GM21447 (cell line): Measurements from ENCODE around the gene GORASP2.

Experiments
- ATAC-seq: cut with Tn5 transposase; IDR thresholded peaks from one replicate; pipeline ENCODE4 v1.9.1; 2021; ENCODE audit not compliant: unreplicated experiment

GORASP2 gene

DNA sequence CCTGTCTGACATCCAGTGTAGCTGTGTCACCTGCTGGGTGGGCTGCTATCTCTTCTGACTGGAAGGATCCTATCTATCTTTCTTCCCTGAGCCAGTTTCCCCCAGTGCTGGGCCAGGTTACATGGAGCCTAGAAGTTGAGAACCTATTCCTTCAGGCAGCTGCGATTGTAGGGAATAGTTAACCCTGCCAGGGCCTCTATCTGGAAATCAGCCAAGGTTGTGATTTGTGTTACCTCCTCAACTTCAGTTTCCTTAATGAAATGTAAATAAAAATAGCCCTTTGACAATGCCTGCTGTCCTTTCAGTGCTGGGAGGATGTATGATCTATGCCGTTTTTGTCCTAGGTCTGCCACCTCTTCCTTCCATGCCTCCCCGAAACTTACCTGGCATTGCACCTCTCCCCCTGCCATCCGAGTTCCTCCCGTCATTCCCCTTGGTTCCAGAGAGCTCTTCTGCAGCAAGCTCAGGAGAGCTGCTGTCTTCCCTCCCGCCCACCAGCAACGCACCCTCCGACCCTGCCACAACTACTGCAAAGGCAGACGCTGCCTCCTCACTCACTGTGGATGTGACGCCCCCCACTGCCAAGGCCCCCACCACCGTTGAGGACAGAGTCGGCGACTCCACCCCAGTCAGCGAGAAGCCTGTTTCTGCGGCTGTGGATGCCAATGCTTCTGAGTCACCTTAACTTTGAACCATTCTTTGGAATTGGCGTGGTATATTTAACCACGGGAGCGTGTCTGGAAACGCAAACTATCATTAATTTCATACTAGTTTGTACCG is 36.6 kb downstream of the GORASP2 start:
- ATAC-seq = no peak

DNA sequence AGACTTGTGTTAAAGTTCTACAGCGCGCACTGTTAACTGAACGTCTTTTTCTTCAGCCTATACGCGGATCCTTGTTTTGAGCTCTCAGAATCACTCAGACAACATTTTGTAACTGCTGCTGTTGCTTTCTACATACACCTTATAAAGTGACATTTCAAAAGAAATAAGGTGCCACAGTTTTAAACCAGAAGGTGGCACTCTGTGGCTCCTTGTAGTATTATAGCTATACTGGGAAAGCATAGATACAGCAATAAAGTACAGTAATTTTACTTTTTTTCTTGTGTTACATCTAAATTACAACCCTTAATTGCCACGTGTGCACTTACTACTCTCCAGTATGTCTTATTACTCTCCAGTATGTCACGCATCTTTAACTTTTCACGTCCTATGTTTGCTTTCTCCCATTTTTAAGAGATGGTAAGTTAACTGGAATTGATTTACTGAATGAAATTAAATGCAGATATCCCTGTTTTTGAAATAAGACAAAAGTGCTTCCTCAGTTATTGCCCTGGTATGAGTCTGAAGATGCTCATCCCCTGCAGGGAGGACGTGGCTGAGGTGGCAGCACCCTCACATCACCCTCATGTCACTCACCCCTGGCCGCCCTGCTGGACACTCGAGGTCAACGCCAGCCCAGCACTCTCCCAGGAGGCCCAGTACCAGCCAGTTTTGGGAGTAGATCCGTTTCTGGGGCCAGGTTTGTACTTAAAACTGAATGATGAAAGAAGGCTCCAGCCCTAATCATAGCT is 37.8 kb downstream of the GORASP2 start:
- ATAC-seq = no peak

DNA sequence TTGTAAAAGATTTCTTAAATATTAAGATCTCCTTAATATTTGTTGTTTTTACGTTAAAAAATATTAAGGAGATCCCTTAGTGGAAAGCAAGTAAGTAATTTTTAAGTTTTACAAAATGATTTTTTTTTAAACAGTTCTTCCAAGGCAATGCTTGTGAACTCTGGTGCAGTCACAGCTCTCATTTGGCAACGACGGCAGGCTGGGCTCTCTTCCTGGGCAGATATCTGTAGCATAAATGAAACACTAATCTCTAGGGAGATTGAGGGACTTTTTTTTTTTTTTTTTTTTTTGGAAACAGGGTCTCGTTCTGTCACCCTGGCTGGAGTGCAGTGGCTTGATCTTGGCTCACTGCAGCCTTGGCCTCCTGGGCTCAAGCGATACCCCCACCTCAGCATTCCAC is 38.5 kb downstream of the GORASP2 start:
- ATAC-seq = no peak

DNA sequence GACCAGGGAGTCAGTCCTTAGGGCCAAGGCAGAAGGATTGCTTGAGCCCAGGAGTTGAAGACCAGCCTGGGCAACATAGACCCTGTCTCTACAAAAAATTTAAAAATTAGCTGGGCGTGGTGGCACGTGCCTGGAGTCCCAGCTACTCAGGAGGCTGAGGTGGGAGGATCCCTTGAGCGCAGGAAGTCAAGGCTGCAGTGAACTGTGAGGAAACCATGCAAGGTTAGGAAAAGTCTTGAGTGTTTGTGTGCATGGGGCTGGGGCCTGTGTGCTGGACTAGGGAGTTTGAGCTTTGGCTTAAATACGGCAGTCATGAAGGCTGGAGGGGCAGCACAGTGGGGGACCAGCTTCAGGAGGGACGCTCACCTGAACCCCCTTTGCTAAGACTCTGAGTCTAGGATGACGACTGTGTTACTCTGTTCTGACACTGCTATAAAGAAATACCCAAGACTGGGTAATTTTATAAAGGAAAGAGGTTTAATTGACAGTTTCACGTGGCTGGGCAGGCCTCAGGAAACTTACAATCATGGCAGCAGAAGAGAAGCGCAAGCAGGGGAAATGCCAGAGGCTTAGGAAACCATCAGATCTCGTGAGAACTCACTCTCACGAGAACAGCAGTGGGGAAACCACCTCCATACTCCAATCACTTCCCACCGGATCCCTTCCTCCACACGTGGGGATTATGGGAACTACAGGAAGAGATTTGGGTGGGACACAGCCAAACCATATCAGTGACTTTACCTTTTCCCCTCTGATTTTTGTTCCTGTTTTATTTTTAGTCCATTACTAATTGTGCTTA is 39.4 kb downstream of the GORASP2 start:
- ATAC-seq = no peak

DNA sequence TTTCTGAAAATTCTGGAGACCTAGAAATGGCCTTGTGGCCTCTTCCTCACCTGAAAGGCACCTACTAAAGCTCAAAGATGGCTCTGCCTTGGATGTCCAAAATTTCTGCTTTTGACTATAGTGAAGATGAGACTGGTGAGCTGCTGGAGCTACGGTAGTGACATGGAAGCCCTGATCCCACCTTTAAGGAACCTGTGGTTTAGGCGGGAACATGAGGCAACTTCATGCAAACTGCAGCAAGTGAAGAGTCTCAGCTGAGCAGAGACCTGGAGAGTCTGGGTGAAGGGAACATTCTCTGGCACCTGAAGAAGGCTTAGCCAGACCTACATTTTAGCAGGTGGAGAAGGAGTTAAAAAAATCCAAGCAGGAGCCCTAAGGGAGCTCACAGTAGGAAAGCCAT is 40.0 kb downstream of the GORASP2 start:
- ATAC-seq = no peak

DNA sequence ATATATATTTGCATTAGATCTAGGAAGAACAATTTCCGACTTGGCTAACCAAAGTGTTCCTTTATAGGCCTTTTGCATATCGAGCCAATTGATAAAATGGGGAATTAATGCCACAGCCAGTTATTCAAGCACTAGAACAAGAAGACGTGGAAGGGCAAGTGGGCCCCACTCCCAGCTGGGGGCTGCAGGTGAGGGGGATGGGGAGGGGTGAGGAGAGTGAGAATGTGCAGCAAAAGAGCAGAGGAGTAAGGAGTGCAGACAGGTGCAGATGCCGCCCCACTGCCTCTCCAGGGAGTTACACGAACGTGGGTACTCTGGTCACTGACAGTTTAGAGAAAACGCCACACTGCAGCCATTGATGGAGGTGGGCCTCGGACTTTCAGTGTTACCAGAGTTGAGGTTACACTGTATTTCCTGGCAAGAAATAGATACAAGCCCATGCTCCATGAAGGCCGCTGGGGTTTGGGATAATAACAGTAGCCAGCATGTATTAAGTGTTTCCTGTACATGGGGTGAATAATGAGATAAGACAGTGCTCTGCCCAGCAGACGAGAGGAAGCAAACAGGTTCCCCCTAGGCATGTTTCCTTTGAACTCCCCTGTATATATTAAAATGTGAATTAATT is 40.9 kb downstream of the GORASP2 start:
- ATAC-seq = no peak

DNA sequence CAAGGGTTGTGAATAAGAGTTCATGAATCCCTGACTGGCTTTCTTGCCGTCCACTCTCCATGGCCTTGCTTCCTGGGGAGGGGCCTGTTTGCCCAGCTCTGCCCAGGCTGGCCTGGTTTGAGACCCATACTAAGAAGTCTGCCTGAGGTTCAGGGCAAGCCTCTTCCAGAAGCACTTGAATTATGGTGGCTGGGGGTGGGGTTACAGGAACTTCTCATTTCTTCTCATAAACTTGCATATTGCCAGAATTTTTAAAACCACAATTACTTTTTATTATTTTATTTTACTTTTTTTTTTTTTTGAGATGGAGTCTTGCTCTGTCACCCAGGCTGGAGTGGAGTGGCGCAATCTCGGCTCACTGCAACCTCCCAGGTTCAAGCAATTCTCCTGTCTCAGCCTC is 42.0 kb downstream of the GORASP2 start:
- no peak for ATAC-seq

DNA sequence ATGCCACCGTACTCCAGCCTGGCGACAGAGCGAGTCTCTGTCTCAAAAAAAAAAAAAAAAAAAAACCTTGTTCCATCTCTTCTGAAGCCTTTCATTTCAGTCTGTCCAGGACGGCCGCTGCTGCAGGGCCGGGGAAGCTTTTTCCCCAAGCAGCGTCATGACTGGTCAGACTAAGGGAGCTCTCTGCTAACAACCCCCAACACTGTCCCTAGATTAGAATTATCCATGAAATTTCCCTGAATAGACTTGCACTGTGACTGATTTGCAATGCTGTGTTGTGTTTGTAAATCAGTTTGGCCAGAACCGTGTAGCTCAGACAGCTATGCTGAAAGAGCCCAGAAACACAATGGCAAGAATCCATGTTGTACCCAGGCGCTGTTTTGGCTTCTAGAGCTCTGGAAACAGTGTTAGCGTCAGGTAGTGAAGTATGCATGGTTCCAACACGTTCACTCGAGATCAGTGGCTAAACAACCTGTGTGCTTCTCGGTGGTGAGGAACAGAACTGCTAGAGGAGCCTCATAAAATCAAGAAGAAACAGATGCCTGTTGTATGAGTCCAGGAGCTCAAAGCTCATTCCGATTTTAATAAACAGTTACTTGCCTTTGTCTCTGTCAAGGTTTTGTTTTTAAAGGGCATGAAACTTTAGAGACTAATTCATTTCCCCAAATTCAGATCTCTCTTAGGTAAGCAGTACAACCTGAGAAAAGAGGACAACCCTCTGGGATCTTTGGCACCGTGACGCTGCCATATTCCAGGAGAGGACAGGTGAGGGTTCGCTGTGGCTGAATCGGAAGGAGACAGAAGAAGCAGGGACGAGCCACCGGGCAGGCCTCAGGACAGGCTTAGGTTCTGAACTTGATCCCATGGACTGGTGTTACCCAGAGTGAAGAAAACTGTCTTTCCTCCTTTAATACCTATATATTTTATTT is 43.5 kb downstream of the GORASP2 start:
- no peak for ATAC-seq

DNA sequence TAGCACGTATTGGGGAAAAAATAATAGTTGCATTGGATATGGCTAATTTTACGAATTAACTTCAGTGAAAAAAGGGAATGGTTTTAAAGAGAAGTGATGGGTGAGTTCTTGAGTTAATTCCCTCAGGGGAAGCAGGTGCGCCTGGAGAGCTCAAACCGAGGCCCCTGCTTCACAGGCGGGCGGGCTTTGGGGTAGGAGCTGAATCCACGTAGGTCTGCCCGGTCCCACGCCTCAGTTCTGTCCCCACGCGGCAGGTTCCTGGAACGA is 44.1 kb downstream of the GORASP2 start:
- ATAC-seq = no peak

DNA sequence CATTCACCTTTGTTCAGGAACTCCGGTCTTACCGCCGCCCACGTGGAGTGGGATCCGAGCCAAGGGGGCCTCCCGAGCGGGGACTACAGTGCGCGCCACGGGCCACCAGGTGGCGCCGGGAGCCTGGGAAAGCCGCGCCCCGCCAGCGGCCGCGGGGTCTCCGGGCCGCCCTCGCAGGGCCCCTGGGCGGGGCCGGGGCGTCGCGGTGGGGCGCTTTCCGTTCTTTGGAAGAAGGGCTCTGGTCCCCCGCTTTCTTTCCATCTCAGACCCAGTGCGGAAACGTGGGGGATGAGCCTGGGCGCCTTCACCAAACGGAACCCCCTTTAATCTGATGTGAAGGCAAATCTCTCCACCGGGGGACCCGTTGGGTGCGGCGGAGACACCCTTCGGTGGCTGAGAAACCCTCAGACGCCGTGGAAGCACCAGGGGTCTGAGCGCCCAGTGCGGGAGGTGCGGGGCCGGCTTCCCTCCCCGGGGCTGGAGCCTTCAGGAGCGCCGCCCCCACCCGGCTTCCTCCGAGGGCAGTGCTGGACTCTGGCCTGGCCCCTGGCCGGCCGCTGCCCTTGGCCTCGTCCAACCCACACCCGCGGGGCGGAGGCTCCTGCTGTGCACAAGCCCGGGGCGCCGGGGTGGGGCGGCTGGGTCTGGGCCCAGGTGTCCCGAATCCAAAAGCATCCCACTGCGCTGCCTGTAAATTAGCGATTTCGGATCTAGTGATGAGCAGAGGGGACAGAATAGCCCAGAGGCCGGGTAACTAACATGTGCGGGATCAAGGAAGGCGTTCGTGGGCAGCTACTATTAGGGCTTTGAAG is 44.6 kb downstream of the GORASP2 start:
- peak; percentile 94 for ATAC-seq

DNA sequence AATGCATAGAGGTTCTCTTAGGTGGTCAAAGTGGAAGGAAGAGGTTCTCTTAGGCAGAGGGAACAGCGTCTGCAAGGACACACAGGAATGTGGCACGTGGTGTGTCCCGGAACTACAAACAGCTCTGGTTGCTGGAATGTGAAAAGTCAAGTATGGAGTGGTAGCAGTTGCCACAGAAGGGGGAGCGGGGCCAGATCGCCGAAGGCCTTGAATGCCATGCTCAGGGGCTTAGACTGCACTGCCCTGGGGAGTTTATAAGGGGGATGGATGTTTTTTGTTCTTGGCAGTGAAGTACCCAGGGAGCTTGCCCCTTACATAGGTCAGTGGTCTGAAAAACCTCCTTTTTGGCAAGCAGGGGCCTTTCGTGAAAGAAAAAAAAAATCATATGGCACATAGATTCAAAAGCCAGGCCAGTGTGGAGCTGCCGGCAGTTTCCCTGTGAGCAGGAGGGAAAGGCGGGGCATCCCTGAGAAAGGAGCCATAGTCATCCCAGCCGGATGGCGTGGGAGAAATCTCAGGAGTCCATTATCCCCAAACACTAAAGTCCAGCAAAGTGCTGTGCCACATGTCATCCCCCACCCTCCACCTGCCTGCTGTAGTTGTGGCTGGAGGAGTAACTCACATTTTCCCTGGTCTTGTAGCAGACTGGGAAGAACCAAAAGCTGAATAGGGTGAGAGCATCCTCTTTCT is 45.4 kb downstream of the GORASP2 start:
- no peak for ATAC-seq

DNA sequence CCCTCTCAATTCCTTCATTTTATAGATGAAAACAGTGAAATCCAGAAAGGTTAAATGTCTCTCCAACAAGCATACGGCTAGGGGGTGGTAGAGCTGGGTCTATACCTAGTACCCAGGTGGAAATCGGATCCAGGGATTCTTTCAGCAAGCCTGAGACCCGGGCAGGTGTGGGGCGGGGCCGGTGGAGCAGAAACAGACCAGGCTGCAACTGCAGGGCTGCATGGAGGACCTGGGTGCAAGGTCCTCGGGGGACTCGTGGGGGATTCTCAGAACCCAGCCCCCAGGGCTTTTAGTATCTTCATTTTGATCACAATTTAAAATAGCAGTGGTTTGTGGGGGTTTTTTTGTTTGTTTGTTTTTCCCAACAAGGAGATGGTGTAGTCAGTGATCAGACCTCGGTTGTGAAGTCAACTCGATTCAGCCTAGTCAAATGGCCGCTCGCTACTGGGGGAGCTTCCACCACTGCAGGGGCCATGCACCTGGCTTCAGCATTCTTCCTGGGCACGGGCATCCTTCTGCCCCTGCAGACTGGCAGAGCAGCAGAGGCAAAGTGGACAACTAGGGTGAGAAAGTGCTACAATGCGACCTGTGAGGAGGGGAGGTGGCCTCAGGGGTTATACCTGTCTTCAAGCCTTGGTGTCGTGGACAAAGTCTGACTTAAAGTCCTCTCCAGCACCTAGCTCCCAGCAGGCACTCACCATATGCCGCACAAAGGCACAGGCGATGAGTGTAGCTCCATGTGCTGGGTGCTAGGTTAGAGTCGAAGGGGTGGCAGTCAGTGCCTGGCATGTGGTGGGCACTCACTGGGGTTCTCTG is 46.3 kb downstream of the GORASP2 start:
- ATAC-seq = no peak

DNA sequence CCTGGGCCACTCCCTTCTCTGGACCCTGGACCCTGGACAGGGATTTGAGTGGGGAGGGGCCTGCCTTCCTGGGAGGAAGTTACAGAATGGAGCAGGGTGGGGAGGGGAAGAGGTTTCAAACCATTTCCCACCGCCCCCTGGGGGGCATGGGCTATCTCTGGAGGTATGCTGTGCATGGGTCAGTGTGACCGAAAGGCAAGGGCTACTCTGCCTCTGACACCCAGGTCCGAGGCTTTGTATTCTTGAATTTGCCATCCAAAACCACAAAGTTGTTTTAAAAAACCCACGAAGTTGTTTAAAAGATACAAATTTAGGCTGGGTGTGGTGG is 46.9 kb downstream of the GORASP2 start:
- no peak for ATAC-seq

DNA sequence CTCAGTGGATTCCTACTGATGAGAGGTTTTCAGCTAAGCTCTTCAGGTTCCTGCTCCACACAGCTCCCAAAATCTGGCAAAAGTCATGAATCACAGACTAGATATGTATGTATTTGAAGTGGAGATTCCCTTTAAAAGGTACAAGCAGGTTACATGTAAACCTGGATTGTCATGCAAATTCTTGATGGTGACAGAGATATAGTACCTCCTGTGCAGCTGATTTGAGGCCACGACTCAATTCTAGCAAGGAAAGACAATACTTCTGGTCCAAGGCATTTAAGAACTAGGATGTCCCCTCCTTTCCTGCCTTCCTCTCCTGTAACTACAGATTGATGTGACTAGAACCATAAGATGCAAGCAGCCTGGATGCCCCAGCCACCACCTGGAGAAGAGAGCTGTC is 55.0 kb downstream of the GORASP2 start:
- ATAC-seq = no peak

DNA sequence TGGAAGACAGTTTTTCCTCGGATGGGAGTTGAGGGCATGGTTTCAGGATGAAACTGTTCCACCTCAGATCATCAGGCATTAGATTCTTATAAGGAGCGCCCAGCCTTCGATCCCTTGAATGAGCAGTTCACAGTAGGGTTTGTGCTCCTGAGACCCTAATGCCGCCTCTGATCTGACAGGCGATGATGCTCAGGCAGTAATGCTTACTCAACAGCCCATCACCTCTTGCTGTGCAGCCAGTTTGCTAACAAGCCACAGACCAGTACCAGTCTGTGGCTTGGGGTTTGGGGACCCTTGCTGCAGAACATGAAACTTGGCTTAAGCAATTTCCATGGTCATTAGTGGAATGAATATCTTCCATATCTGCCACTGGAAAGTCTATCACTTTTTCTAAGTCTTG is 56.4 kb downstream of the GORASP2 start:
- no peak for ATAC-seq

DNA sequence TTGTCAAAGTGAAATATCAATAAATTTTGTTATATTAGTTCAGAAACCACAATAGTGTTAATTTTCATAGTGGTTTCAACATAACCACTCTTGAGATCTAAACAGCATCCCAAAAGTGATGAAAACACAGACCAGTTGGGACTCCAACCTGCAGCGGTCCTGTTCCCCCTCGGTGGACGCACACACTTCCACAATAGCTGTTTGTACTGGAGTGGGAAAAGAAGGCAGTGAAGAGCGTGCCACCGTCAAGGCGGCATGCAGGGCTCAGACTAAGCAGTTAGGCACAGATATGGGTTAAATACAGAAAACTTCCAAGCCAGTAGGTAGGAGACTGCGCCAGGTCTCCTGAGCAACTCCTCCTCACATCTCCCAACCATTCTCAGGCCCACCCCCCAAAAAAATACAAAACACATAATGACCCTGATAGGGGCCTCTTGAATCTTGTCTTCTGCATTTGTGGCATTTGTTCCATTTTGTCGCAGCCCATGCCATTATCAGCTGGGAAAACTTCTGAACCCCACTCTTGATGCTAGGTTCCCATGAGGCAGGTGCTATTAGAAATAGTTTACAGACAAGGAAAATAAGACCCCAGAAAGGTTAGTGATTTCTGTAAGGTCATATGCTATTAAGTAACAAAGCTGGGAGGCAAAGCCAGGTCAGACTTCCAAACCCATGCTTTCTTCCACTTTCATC is 57.7 kb downstream of the GORASP2 start:
- no peak for ATAC-seq

DNA sequence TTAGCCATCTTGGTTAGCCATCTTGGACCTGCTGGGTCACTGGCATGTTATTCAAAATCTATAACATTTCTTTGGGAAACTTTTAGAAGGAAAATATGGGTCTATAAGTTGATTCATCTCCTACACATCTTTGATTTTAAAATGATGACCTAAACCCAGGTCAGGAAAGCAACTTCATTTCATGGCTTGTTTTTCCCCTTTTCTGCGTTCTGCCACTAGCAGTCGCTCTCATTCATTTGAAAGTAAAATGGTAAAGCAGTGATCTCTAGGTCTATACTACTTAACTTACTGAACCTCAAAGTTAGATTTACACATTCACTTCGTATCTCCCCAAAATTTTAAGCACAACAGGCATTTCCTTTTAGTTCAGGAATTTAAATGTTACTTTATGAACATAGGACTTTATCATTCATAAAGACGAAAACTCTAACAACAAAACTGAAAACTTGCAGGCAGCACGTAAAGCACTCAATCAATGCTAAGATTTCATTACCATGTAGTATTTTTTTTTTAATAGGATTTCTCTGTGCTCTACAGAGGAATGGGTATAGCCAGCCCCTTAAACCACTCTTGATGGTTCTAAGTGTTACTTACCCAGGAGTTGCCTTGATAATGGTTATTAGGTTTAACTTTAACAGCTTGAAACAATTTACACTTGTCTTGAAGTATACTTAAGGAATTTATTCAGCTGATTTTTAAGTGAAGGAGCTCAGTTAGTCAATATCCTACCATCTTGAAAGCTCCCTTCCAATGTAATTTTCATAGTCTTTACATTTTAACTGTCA is 62.5 kb downstream of the GORASP2 start:
- no peak for ATAC-seq
